ENCODE data around the gene NBPF6. TPM values are rescaled to one million over a fixed set of nuclear protein-coding genes. Genes with fewer than 3 reads are reported as not detected.

The NBPF6 gene
- total RNA-seq, 1 experiment from 2014 or later: 0.94 TPM

DNA sequence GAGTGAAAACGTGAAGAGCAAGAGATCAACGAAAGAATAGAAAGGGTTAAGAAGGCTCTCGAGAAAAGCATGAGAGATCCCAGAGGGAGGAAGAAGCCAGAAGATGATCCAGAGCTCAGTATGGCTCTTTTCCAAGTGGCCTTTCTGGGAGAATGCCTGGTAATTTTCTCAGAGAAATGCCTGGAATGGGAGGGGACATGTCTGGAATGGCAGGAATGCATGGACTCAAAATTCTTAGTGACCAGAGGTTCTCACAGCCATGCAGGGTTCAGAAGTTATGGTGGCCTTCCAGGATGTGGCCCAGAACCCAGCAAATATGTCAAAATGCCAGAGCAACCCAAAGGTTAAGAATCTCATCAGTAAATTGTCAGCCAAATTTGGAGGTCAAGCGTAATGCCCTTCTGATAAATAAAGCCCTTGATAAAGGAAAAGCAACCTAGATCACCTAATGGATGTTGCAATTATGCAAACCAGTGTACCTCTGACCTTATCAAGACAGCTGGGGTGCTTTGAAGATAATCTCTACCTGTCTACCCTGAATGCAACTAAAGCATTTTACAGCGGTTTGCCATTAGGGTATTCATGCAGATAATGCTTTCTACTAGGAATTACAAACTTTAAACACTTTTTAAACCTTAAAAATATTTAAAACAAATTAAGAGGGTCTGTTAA lies 53.1 kb downstream of the NBPF6 start:
- Histone ChIP-seq H3F3A (ENCODE audit: insufficient read depth, low read depth) (peaks cover 13% of the 10 kb centered on the region), H2AFZ (no peak overlapping the region; the same call in 1 of the 2 replicates), H3K4me1 (replicated peaks; ENCODE audit: insufficient read depth) (peaks cover 34% of the 10 kb centered on the region), H3K79me2 (ENCODE audit: low read depth) (no peaks in the 10 kb centered on the region), H3K9me2 (ENCODE audit: insufficient read depth) (no peaks in the 10 kb centered on the region), H3K4me2 (peak overlapping the region; percentile 34), H3K9me3 (ENCODE audit: insufficient read depth, low read depth) (no peaks in the 10 kb centered on the region), H4K20me1 (ENCODE audit: insufficient read depth) (no peaks in the 10 kb centered on the region), H3K4me3 (no peak overlapping the region), H3K36me3 (ENCODE audit: low read depth) (no peaks in the 10 kb centered on the region), H3K27me3 (ENCODE audit: insufficient read depth, low read depth) (no peaks in the 10 kb centered on the region), H3K27ac (peak overlapping the region; percentile 76)
- CTCF ChIA-PET: interaction anchor here (0.7 kb wide), 1 partner anchor 57 kb away, joined by 3 read pairs; the partner anchor contains the start of gene EEIG2
- intact Hi-C loops (cut with micrococcal nuclease; ENCODE audit: unreplicated experiment): loop anchor here (2.0 to 5.0 kb wide), 2 partner anchors 244 to 306 kb away; partner anchors contain the start of gene STXBP3
- no TSS peak for BruUV-seq (replicated peaks)
- peak; percentile 79 to 96 for DNase-seq
- TF ChIP-seq, protein P1, sequence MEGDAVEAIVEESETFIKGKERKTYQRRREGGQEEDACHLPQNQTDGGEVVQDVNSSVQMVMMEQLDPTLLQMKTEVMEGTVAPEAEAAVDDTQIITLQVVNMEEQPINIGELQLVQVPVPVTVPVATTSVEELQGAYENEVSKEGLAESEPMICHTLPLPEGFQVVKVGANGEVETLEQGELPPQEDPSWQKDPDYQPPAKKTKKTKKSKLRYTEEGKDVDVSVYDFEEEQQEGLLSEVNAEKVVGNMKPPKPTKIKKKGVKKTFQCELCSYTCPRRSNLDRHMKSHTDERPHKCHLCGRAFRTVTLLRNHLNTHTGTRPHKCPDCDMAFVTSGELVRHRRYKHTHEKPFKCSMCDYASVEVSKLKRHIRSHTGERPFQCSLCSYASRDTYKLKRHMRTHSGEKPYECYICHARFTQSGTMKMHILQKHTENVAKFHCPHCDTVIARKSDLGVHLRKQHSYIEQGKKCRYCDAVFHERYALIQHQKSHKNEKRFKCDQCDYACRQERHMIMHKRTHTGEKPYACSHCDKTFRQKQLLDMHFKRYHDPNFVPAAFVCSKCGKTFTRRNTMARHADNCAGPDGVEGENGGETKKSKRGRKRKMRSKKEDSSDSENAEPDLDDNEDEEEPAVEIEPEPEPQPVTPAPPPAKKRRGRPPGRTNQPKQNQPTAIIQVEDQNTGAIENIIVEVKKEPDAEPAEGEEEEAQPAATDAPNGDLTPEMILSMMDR (conservative IDR thresholded peaks at IDR 0.05): no peak
- POLR2A ChIA-PET (ENCODE audit: unreplicated experiment): interaction anchor here (0.6 to 1.0 kb wide), 4 partner anchors 303 to 780 kb away, joined by 3 to 4 read pairs (median 4); partner anchors contain the start of gene SLC25A24

DNA sequence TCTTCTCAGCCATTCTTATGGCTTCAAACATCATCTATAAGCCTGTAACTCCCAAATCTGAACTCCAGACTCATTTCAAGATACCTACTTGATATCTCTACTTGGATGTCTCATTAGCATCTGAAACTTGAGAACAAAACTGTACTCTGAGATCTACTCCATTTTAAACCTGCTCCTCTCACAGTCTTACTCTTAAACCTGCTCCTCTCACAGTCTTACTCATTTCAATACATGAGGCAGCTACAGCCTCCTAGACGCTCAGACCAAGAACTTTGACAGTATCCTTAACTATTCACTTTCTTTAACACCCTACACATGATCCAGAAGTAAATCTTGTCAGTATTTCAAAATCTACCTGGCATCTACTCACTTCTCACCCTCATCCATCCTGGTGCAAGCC lies 54.3 kb downstream of the NBPF6 start:
- POLR2A ChIA-PET (ENCODE audit: unreplicated experiment): no interaction called here

DNA sequence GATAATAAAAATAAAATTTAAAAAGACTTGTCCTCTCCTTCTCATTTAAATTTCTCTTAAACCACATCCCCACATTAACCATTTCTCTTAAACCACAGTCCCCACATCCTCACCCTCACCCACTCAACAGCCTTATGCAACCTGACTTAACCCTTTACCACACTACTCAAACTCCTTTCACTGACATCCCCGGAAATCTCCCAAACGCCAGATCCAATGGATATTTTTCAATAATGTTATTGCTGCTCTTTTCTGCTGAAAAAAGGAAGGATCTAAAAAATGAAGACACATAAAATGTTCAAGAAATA lies 55.6 kb downstream of the NBPF6 start:
- Histone ChIP-seq H3K4me3 (no peak overlapping the region), H2AFZ (no peak overlapping the region), H3K27ac (no peak overlapping the region), H3K79me2 (ENCODE audit: low read depth) (no peaks in the 10 kb centered on the region), H3F3A (ENCODE audit: insufficient read depth, low read depth) (peaks cover 13% of the 10 kb centered on the region), H3K36me3 (ENCODE audit: low read depth) (no peaks in the 10 kb centered on the region), H3K9me2 (ENCODE audit: insufficient read depth) (no peaks in the 10 kb centered on the region), H3K4me2 (no peak overlapping the region), H3K9me3 (ENCODE audit: insufficient read depth, low read depth) (no peaks in the 10 kb centered on the region), H3K4me1 (replicated peaks; ENCODE audit: insufficient read depth) (peaks cover 34% of the 10 kb centered on the region), H3K27me3 (ENCODE audit: insufficient read depth, low read depth) (no peaks in the 10 kb centered on the region), H4K20me1 (ENCODE audit: insufficient read depth) (no peaks in the 10 kb centered on the region)
- CTCF ChIA-PET: no interaction called here
- no TSS peak for BruUV-seq (replicated peaks)
- intact Hi-C loops (cut with micrococcal nuclease; ENCODE audit: unreplicated experiment): no loop called here
- no peak for TF ChIP-seq EZH2 (IDR thresholded peaks at IDR 0.05; ENCODE audit: low read depth)
- TF ChIP-seq, protein P1 (conservative IDR thresholded peaks at IDR 0.05): no peak
- DNase-seq: no peak
- POLR2A ChIA-PET (ENCODE audit: unreplicated experiment): interaction anchor here (0.6 kb wide), 2 partner anchors 17 to 940 kb away, joined by 10 to 12 read pairs; no protein-coding TSS in a partner anchor

More for the DNA sequence above, 54.3 kb downstream of the NBPF6 start:
- DNase-seq: no peak
- Histone ChIP-seq H3K4me2 (no peak overlapping the region), H2AFZ (no peak overlapping the region), H3K9me2 (ENCODE audit: insufficient read depth) (no peaks in the 10 kb centered on the region), H3F3A (ENCODE audit: insufficient read depth, low read depth) (peaks cover 13% of the 10 kb centered on the region), H3K9me3 (ENCODE audit: insufficient read depth, low read depth) (no peaks in the 10 kb centered on the region), H3K36me3 (ENCODE audit: low read depth) (no peaks in the 10 kb centered on the region), H4K20me1 (ENCODE audit: insufficient read depth) (no peaks in the 10 kb centered on the region), H3K27me3 (ENCODE audit: insufficient read depth, low read depth) (no peaks in the 10 kb centered on the region), H3K79me2 (ENCODE audit: low read depth) (no peaks in the 10 kb centered on the region), H3K4me3 (no peak overlapping the region), H3K27ac (0 out of 2 replicates have a peak overlapping the region, but pooled peaks have one; percentile 4), H3K4me1 (replicated peaks; ENCODE audit: insufficient read depth) (peaks cover 34% of the 10 kb centered on the region)
- CTCF ChIA-PET: interaction anchor here (0.5 kb wide), 1 partner anchor 142 kb away, joined by 3 read pairs; no protein-coding TSS in a partner anchor
- intact Hi-C loops (cut with micrococcal nuclease; ENCODE audit: unreplicated experiment): loop anchor here (5.0 kb wide), 1 partner anchor 307 kb away; no protein-coding TSS in a partner anchor
- TF ChIP-seq EZH2 (IDR thresholded peaks at IDR 0.05; ENCODE audit: low read depth): no peak
- no TSS peak for BruUV-seq (replicated peaks)
